Ureter (tissue), 1 donor: ENCODE measurements around the gene KIAA0825. TPM values are rescaled to one million over a fixed set of nuclear protein-coding genes. Genes with fewer than 3 reads are reported as not detected.

Source experiments
- DNase-seq: peaks from one replicate; pipeline ENCODE4 v3.0.0-alpha.2; 2020; ENCODE audit warnings: low spot score
- total RNA-seq: library from RNA; stranded (reverse); gene quantifications from one replicate; pipeline ENCODE4 v1.2.4, GENCODE V29; 2023
- donor health status: DM: yes; HTN: yes; CAD: no.

KIAA0825 gene
- total RNA-seq, 1 donor from 2014 or later, result 5.9 TPM

DNA sequence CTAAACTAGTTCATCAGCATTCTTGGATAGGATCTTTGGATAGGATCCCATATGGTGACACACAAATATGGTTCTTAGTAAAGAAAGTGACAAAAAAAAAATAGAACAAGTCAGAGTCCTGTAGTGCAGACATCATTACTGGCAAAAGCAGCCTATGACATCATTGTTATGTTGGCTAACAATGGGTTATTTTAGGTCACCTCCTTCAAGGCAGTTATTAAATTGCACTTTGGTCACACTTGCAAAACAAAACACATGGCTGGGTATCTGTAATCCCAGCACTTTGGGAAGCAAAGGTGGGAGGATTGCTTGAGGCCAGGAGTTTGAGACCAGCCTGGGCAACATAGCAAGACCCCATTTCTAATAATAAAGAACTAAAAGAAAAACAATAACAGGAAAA is 185.9 kb downstream of the KIAA0825 start:
- no peak for DNase-seq

DNA sequence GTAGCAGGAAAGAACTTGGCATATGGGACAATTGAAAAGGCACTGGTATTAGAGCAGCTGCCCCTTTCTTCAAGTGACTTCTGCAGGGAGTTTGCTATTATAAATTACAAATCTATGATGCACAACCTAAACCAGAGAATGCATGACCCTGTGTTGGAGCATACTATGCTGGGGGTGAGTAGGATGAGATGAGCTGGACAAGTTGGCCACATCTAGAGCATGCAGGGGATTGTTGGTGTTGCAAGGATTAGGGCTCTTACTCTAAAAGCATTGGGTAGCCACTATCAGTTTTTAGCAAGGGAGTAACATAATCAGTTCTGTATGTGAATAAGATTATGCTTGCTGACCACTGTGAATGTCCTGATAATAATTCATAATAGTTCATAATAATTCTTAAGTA is 186.7 kb downstream of the KIAA0825 start:
- DNase-seq, result no peak

DNA sequence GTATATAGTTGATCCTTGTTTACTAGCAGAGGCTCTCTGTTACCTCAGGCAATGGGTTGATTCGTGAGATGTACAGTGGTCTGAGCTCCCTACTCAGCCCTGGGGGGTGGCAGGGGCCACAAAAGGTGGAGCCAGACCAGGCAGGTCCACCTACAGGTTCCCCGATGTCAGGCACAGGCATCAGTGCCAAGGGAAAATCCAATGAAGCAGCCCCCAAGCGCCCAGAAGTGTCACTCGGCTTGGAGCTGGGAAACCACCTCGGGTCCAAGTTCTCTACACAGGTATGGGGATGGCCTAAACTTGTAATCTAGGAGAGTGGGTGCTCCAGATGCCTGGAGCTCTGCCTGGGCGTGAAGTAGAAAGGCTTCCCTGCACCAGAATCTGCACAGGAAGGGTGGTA is 188.8 kb downstream of the KIAA0825 start:
- no peak for DNase-seq

DNA sequence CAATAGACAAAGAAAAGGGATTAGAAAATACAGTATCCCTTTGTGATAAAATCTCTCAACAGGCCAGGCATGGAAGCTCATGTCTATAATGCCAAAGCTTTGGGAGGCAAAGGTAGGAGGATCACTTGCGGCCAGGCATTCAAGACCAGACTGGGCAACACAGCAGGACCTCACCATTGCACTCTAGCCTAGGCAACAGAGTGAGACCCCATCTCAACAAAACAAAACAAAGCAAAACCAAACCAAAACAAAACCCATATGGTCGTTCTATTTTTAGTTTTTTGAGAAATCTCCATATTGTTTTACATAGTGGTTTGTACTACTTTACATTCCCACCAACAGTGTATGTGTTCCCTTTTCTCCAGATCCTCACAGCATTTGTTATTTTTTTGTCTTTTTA is 193.0 kb downstream of the KIAA0825 start:
- DNase-seq, result no peak

DNA sequence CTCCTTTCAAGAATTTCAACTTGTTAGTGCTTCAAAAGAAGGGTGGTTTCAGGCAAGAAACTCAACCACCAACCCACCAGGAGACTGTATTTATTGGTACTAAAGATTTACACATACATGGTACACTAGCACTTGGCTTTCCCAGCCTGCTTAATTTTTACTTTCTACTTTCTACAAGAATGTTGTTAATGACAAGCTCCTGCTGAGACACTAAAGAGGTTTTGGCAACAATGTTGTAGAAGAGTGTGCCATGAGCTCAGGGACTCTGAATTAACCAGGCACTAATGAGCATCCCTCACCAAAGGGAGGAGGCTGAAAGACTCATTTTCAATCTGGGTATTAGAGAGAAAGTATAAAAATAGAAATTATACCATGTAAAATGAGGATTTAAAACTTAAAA is 195.0 kb downstream of the KIAA0825 start:
- DNase-seq, result no peak

DNA sequence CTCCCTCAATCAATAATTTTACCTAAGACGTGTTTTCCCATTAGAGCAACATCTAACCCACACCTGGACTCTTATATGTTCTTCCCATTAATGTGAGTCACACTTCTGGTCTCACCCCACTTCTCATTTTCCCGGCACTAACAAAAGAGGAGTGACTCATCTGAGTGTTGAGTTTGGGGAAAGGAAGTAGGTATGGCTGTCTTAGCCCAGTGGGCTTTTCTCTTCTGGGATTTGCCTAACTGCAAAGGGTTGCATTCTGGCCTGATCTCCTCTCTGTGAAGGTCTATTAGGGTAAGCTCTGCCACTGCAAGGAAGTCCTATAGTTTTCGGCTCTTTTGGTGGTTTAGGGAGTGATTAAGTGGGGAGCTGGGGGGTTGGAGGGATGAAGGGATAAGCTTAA is 195.6 kb downstream of the KIAA0825 start:
- DNase-seq, result no peak

DNA sequence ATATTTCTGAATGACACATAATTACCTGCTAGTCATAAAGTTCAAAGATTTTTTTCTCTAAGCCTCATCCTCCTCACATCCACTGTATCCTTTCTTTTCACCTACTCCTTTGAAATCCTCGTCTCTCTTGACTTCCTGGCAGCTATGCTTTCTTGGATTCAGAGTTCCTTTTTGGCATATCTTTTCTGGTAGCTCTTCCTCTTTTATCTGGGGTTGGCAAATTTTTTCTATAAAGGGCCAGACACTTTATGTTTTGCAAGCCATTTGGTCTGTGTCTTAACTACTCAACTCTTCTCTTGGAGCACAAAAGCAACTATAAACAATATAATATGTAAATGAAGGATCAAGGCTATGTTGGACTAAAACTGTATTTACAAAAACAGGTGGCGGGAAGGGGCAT is 197.5 kb downstream of the KIAA0825 start:
- no peak for DNase-seq

DNA sequence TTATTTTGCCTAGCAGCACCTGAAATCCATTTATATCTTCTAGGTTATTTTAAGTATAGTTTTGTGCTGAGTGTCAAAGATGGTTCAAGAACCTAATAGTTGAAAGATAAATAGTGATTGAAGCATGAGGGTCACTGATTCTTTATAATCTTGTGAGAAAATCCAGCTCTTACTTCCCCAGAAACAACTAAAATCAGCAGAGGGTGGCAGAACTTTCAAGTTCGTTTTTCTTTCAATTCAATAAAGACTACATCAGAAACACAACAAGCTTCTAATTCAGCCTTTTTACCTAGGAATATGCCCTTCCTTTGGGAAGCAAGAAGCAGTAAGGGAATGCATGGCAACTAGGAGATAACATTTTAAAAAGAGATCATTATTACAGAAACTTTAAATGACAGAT is 202.6 kb downstream of the KIAA0825 start:
- DNase-seq, result no peak

DNA sequence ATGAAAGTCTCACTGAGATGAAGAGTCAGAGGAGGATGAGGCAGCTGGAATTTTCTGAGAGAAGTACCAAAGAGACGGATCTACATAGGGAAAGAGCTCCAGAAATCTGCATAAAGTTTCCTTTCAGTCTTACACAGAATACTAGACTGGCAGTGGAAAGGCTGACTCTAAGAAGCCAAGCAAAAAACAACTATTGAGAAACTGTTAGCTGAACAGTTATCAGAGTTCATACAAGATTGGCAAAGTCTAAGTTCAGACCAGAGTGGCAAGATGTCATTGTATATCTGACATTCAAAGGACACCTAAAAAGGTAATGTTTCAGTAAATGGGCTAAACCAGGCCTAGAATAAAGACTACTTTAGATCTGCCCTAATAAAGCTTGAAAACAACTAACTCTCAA is 209.0 kb downstream of the KIAA0825 start:
- no peak for DNase-seq

DNA sequence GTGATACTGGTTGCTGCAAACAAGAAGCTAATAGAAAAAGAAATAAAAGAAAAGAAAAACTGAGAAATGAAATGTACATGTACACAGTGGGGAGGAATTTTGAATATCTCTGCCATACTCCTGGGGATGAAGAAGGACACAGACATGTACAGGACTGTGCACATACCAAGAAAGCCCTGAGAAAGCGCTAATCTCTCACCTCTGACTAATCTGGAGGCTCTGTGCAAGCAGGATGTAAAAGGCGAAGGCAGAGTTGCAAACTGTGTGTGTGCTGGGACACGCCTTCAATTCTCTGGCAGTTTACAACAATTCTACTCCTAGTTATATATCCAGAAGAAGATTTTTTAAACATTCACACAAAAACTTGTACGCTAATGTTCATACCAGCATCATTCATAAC is 211.4 kb downstream of the KIAA0825 start:
- DNase-seq, result no peak

DNA sequence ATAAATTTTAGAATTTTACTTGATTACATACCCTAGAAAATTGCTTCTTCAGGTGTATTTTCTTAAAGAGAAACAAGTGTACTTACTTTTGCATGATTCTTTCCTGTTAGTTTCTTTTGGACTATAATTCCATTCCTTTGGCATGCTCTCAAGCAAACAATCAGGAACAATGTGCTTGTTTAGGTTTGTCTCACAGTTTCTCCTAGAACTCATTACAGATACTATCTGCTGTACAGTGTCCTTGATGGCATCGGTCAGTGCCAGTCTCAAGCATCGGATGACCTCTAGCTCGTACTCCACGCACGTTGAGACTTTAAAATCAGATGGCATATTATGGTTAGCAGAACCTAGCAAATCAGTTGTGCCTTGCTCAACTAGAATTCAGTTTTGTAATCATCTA is 214.9 kb downstream of the KIAA0825 start:
- no peak for DNase-seq

DNA sequence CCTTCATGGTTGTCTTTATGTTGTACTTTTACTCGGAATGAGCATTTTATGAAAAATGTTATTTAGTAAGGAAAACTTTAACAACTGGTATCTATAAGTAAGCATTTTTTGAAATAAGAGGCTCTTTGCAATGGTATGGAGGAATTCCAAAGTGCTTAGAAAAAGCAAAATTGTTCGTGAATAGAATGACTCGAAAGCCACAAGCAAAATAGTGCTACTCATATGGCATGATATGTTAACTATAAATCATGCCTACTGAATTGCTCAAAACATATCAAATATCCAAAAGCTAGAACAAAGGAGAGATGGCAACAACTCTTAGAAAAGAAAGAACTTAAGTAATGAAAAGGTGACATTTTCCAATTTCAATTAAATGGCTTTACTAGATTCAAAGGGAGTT is 216.3 kb downstream of the KIAA0825 start:
- no peak for DNase-seq

DNA sequence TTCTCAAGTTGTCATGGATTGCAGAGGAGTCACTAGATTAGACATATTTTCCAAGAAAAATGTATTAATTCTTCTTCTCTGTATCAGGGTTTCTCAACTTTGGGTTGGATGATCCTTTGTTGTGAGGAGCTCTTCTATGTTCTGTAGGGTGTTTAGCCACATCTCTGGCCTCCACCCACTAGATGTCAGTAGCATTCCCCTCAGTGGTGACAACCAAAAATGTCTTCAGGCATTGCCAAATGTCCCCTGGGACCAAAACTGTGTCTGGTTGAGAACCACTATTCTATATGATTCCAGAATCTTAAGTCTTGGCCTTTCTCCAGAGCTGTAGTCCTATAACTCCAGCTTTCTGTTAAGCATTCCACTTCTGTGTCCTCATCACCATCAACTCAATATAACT is 220.9 kb downstream of the KIAA0825 start:
- DNase-seq, result no peak

DNA sequence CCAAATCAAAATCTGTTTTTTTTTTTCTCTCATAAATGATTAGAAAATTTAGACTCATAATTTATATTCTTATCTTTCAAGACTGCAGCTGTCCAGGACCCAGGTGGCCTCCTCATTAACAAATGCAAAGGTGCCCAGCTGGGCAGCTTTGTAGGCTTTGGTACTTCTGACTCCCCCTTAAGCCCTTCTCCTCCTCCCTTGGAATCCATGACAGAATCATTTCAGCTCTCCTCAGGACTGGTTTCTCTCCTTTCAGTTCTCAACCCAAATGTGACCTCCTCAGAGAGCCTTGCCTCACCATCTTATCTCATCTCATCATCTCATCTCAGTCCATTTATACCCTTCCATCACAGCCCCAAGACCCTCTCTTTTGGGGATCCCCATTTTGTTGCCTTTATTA is 221.7 kb downstream of the KIAA0825 start:
- no peak for DNase-seq

DNA sequence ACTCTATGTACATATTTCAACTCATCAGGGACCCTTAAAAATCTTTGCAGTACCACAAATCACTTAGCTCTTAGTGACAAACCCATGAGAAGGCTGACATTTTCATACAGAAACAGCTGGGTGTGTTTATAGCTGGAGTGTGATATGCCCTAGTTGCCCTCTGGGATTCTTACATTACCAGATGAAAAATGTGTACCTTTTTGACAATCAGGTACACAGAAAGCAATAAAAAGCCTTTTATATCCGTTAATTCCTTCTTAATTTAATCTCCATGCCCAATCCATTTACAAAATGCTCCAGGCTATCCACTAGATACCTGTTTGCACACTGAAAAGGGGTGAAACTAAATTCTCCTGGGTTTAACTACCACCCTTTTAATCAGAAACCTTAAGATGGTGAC is 222.9 kb downstream of the KIAA0825 start:
- DNase-seq, result no peak

DNA sequence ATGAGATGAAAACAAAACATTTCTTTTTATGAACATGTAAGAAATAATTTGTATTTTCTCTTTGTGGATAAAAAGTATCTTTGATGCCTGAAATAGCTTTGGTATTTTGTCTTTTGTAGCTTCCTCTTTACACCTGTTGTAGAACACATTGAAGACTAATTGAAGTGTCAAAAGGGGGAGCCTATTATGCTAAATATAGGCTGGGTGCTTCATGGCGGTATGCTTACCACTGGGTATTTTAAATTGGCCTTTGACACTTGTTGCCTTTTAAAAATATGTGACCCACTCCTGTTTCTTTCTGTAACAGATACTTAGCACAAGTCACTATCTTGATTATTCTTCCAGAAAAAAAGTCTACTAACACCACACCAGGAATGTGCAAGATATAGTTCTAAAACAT is 226.4 kb downstream of the KIAA0825 start:
- DNase-seq, result no peak

DNA sequence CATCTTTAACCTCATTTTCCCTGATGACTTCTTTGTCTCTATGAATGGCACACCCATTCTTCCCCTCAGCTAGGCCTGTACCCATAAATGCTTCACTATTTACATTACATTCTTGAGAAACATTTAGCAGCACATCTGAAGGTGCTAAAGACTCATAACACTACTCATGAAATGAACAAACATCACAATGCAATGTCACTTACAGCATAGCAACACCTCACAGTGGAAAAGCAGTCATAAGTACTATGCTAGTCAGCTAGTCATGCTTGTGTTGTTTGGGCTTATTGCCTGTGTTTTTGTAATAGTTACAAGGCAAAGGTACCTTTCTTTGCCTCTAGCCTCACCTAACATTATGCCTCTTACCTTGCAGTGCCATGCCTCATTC is 228.9 kb downstream of the KIAA0825 start:
- DNase-seq, result no peak

DNA sequence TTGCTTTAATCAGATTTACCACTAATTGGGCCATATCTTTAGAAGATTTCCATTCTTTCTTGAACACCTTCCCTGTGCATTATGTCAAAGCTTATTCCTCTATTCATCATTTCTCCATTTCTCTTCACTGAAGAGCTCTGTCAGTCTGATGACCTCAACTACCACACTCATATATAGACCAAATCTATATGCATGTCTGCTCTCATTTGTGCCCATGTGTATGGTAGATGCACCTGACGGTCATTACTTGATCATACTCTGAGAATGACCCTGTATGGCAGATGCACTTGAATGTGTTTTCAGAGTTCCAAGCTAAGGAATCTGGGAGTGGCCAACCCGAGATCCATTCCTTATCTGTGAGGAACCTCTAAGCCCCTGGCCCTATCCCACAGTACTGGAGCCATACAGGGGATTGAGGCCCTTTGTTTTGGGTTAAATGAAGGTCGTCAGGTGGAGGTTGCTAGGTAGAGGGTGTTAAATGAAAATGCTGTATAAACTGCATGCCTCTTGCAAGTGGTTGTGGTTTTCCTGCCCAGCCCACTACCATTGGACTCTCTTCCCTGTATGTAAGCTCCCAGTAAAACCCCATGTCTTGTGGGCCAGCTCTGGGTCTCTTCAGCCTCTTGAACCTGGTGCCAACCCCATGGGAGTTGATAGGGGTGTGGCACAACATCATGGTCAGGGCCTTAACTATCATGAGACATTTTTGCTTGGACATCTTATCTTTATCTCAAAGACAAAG is 229.5 kb downstream of the KIAA0825 start:
- no peak for DNase-seq

DNA sequence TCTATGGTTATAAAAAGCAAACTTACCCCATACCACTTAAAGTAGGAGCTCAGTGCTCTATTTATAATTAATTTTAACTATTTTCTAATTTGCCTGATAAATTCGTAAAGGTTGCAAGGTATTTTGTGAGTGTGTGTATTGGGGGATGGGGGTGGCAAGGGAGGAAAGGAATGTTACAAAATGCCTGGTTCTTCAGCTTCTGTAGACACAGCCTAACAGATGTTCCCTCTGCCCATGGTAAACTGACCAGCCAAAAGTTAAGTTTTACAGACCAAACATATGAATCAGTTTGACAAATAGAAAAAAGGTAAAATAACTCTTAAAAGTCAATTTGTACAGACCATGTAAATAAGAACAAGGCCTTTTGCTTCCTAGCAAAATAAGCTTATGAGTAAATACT is 232.6 kb downstream of the KIAA0825 start:
- no peak for DNase-seq

DNA sequence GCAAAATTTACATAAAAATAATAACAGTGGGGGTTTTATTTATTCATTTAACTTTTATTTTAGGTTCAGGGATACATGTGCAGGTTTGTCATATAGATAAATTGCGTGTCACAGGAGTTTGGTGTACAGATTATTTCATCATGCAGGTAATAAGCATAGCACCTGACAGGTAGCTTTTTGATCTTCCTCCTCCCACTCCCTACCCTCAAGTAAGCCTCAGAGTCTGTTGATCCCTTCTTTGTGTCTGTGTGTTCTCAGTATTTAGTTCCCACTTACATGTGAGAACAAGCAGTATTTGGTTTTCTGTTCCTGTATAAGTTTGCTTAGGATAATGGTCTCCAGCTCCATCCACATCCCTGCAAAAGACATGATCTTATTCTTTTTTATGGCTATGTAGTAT is 240.3 kb downstream of the KIAA0825 start:
- DNase-seq, result no peak

DNA sequence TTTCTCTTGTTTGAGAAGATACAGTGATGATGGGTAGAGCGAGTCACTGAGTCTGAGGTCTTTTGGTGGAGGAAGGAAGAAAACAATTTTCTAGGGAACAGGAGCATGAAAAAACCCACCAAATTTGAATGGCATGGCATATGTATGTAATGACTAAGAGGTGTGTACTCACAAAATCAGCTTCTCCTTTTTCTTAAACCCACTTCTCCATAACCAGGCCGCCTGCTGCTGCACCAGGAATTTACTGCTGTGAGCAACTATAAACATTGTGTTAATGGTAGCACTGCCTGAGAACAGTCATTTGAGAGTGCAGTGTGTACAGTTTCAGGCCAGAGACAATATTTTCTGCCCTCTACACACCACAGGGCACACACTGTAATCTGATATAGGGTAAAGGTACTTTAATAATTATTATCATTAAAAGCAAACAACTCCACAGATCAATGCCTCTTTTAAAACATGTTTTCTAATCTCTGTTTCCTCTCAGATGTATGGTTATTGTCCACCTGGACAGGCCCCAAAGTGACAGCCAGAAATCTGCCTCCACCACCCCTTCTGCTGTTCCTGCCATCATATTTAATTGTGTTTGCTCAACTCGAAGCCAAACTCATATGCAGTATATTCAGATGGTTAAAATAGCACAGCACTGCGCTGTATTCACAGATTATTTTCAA is 241.6 kb downstream of the KIAA0825 start:
- DNase-seq, result no peak

DNA sequence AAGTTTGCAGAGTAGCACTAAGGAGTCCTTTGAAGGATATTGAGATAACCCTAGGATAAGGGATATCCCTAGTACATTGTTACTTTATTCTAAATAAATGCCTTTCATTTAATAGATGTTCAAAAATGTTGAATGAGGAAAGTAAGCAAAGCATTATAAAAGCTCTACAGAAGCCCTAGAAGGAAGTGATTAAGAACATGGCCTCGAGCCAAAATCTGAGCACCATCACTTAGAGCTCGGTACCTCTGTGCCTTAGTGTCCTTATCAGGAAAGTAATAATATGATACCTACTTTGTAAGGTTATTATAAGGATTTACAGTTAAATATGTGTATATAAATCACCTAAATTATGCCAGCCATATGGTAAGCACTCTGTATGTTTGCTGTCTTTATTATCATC is 242.6 kb downstream of the KIAA0825 start:
- no peak for DNase-seq

DNA sequence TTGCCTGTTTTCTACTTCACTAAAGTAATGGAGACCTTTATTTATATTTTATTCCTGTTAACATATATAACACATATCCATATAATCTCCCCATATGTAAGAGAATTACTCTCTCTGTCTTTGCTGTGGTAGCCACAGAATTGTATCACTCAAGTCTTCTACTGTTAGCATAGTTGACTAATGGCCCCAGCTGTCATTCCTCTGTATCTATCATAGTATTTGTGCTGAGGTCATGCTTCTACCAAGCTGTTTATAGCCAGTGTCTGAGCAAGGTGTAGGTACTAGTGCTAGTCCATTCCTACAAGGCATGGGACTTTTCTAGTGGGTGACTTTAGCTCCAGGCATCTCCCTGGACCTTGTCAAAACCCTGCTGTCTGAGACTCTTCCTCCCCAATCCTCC is 244.1 kb downstream of the KIAA0825 start:
- DNase-seq, result no peak

DNA sequence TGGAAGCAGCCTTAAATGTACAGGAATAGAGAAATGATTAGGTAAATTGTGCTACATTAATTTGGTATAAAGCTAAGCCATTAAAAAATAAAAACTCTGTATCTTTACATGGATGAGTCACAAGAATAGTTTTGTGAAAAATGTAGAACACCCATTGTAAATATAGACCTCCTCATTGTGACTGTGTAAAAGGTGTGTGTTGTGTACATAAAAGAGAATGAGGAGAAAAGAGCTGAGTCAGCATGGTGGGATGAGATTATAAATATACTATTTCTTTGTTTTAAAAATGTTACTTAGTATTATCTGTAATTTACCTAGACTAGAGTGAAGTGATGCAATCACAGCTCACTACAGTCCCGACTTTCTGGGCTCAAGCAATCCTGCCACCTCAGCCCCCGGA is 250.5 kb downstream of the KIAA0825 start:
- DNase-seq, result no peak
